Upper lobe of left lung (tissue), 6 donors: ENCODE data around the gene SYMPK. TPM values are rescaled to one million over a fixed set of nuclear protein-coding genes. Genes with fewer than 3 reads are reported as not detected.

Experiments used
- ATAC-seq, 2 donors: fragments of 200-7000 bp; cut with Tn5 transposase; one replicate each; pipeline ENCODE4 v1.9.1; 2022; ENCODE audit warnings: mild to moderate bottlenecking in 2 of 2, moderate library complexity in 2 of 2; ENCODE audit not compliant: low FRiP score in 2 of 2
- DNase-seq, 2 donors: peaks; one replicate each; pipeline ENCODE4 v3.0.0-alpha.2; 2019 to 2020
- H3K27ac ChIP-seq, 4 donors: fragments of 200-600 bp; sonication (generic); one replicate each; pipeline ENCODE4 v1.5.1; 2016 to 2019
- H3K27me3 ChIP-seq, 4 donors: fragments of 200-600 bp; sonication (generic); one replicate each; pipeline ENCODE4 v1.5.1; 2017 to 2019
- H3K36me3 ChIP-seq, 4 donors: fragments of 200-600 bp; sonication (generic); one replicate each; pipeline ENCODE4 v1.5.1; 2016 to 2019
- H3K4me1 ChIP-seq, 4 donors: fragments of 200-600 bp; sonication (generic); one replicate each; pipeline ENCODE4 v1.5.1; 2018 to 2019
- H3K4me3 ChIP-seq, 4 donors: fragments of 200-600 bp; sonication (generic); one replicate each; pipeline ENCODE4 v1.5.1; 2017 to 2019; ENCODE audit warnings: mild to moderate bottlenecking in 2 of 4, moderate library complexity in 1 of 4
- H3K9me3 ChIP-seq, 4 donors: fragments of 200-600 bp; sonication (generic); one replicate each; pipeline ENCODE4 v1.5.1; 2018 to 2019
- EP300 ChIP-seq, 4 donors: sonication (generic); formaldehyde crosslinking; IDR thresholded peaks; one replicate each; pipeline ENCODE4 v1.5.1; 2017; ENCODE audit warnings: antibody characterized with exemption in 4 of 4, control low read depth in 2 of 4
- POLR2A ChIP-seq, 4 donors: fragments of 450-650 bp; IDR thresholded peaks; one replicate each; pipeline ENCODE4 v1.5.1; 2016 to 2017; ENCODE audit warnings: antibody characterized with exemption in 4 of 4, mild to moderate bottlenecking in 2 of 4
- POLR2AphosphoS5 ChIP-seq, 2 donors: sonication (generic); formaldehyde crosslinking; IDR thresholded peaks; one replicate each; pipeline ENCODE4 v1.5.1; 2017; ENCODE audit warnings: antibody characterized with exemption in 2 of 2
- WGBS, 2 donors: methylation state at CpG; one replicate each; pipeline ENCODE4 v1.1.5; 2017 to 2018; 5-methylcytosine and 5-hydroxymethylcytosine counted together
- total RNA-seq, 6 donors: library from RNA; depleted of rRNA in 4 of 6; stranded (reverse); fragments of >200 nt in 4 of 6; gene quantifications; one replicate each; pipeline versions ENCODE4 v1.1.0 to v1.2.1, GENCODE V29; 2016 to 2021
- TF ChIP-seq, protein P1 (sequence below), 6 experiments: fragments of 450-650 bp in 4 of 6; fragments of 200-600 bp in 2 of 6; sonication (generic) in 2 of 6; IDR thresholded peaks; one replicate each; pipeline ENCODE4 v1.5.1; 2016 to 2019; ENCODE audit warnings: antibody characterized with exemption in 6 of 6
- donor health status: DM: no; HTN: no; CAD: no; lungs with moderate emphysema.
- donor health status: DM: no; HTN: yes; CAD: no; lungs with severe emphysema.

SYMPK gene
- total RNA-seq, 6 donors from 2014 or later, result 35.0 to 345 (median 76.0) TPM

DNA sequence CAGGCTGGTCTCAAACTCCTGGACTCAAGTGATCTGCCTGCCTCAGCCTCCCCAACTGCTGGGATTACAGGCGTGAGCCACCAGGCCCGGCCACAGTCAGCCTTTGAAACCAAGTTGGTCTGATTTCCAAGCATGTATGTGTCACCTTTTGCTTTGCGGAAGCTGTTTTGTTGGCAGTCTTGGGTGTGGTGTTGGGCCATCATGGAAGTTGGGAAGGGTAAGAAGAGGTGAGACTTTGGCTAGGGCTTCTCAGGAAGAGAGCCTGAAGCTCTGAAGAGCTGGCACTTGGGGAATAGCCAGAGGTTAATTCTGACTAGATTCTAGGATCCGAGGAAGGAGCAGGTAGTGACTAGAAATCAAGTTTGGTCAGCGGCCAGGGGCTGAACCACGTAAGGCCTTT, 50.6 kb downstream of the SYMPK start:
- no peak for TF ChIP-seq POLR2AphosphoS5 (IDR thresholded peaks at IDR 0.05)
- TF ChIP-seq EP300 (IDR thresholded peaks at IDR 0.05), result no peak
- TF ChIP-seq, protein P1, sequence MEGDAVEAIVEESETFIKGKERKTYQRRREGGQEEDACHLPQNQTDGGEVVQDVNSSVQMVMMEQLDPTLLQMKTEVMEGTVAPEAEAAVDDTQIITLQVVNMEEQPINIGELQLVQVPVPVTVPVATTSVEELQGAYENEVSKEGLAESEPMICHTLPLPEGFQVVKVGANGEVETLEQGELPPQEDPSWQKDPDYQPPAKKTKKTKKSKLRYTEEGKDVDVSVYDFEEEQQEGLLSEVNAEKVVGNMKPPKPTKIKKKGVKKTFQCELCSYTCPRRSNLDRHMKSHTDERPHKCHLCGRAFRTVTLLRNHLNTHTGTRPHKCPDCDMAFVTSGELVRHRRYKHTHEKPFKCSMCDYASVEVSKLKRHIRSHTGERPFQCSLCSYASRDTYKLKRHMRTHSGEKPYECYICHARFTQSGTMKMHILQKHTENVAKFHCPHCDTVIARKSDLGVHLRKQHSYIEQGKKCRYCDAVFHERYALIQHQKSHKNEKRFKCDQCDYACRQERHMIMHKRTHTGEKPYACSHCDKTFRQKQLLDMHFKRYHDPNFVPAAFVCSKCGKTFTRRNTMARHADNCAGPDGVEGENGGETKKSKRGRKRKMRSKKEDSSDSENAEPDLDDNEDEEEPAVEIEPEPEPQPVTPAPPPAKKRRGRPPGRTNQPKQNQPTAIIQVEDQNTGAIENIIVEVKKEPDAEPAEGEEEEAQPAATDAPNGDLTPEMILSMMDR (IDR thresholded peaks at IDR 0.05), result no peak
- Histone ChIP-seq H3K4me3 (no peak overlapping the region), H3K4me1 (peaks cover 5 to 13% (median 7%) of the 10 kb centered on the region in 4 donors), H3K27me3 (no peaks in the 10 kb centered on the region), H3K9me3 (no peaks in the 10 kb centered on the region), H3K36me3 (peaks cover 0 to 2% (median 0%) of the 10 kb centered on the region in 4 donors), H3K27ac (no peak overlapping the region)
- 87 to 92% methylated on average over 6 of the region's 6 CpGs for WGBS, 2 donors
- DNase-seq (no peak), ATAC-seq (no peak)

DNA sequence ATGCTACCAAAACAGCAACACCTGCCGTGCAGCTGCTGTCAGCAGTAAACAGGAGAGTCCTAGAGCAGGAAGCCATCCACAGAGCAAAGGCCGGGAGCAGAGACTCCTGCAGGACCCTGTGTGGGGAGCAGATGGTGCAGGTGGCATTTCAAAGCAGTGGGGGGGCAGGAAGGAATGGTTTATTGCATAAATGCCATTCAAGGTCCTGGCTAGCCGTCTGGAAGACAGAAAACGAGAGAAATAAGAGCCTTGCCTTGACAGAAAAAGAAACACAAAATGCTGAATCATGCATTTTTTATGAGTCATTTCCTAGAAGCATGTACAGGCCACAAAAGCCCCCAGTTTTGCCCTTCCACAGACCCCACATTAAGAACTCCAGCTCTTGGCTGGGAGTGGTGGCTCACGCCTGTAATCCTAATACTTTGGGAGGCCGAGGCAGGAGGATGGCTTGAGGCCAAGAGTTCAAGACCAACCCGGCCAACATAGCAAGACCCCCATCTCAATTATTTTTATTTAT, 53.2 kb downstream of the SYMPK start:
- TF ChIP-seq POLR2AphosphoS5 (IDR thresholded peaks at IDR 0.05) (no peak), EP300 (IDR thresholded peaks at IDR 0.05) (no peak), POLR2A (IDR thresholded peaks at IDR 0.05) (no peak)
- TF ChIP-seq, protein P1 (IDR thresholded peaks at IDR 0.05), result no peak
- peaks cover 0 to 2% (median 0%) of the 10 kb centered on the region in 4 donors for H3K36me3 ChIP-seq
- no peak overlapping the region for H3K4me3 ChIP-seq
- no peaks in the 10 kb centered on the region for H3K9me3 ChIP-seq
- WGBS, 2 donors, result 43 to 49% methylated on average over 7 of the region's 7 CpGs
- no peaks in the 10 kb centered on the region for H3K27me3 ChIP-seq
- DNase-seq (no peak), ATAC-seq (no peak)
- peaks cover 0 to 6% (median 5%) of the 10 kb centered on the region in 4 donors for H3K4me1 ChIP-seq
- H3K27ac ChIP-seq, result no peak overlapping the region

DNA sequence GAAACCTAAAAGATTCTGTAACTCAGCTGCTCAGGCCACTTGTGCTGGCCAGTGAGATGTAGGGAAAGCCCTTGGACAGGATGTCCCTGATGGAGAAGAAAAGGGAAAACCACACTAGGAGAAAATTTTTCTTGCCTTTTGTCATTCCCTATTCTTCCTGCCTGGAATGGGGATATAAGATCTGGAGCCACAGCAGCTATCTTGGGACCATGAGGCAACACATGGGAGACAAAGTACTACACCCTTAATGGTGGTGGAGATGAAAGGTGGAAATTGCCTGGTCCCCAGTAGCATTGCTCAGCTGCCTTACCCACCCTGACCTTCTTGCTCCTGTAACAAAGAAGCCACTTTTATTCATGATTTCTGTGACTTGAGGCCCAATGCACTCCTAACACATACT, 57.2 kb downstream of the SYMPK start:
- Histone ChIP-seq H3K9me3 (no peaks in the 10 kb centered on the region), H3K27me3 (no peaks in the 10 kb centered on the region), H3K27ac (no peak overlapping the region), H3K36me3 (no peaks in the 10 kb centered on the region), H3K4me1 (peaks cover 0 to 6% (median 5%) of the 10 kb centered on the region in 4 donors), H3K4me3 (no peak overlapping the region)
- no peak for DNase-seq
- no peak for ATAC-seq
- no peak for TF ChIP-seq POLR2AphosphoS5 (IDR thresholded peaks at IDR 0.05)
- TF ChIP-seq, protein P1 (IDR thresholded peaks at IDR 0.05), result no peak
- no peak for TF ChIP-seq EP300 (IDR thresholded peaks at IDR 0.05)
- TF ChIP-seq POLR2A (IDR thresholded peaks at IDR 0.05), result no peak

DNA sequence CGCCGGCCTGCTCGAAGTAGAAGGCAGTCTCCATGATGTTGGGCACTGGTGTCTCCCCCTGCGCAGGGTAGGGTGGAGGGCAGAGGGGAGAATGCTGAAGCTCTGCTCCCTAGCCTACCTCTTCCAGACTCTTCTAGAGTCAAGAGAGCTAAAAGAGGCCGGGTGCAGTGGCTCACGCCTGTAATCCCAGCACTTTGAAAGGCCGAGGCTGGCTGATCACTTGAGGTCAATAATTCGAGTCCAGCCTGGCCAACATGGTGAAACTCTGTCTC, 58.1 kb downstream of the SYMPK start:
- DNase-seq (no peak), ATAC-seq (peak in 1 of 2 donors; percentile 37)
- no peak for TF ChIP-seq POLR2AphosphoS5 (IDR thresholded peaks at IDR 0.05)
- TF ChIP-seq POLR2A (IDR thresholded peaks at IDR 0.05), result no peak
- no peak for TF ChIP-seq EP300 (IDR thresholded peaks at IDR 0.05)
- TF ChIP-seq, protein P1 (IDR thresholded peaks at IDR 0.05), result no peak
- Histone ChIP-seq H3K4me1 (peaks cover 0 to 5% (median 3%) of the 10 kb centered on the region in 4 donors), H3K9me3 (no peaks in the 10 kb centered on the region), H3K4me3 (no peak overlapping the region), H3K27me3 (no peaks in the 10 kb centered on the region), H3K27ac (no peak overlapping the region), H3K36me3 (no peaks in the 10 kb centered on the region)
- WGBS, 2 donors, result 89 to 94% methylated on average over 8 of the region's 8 CpGs

DNA sequence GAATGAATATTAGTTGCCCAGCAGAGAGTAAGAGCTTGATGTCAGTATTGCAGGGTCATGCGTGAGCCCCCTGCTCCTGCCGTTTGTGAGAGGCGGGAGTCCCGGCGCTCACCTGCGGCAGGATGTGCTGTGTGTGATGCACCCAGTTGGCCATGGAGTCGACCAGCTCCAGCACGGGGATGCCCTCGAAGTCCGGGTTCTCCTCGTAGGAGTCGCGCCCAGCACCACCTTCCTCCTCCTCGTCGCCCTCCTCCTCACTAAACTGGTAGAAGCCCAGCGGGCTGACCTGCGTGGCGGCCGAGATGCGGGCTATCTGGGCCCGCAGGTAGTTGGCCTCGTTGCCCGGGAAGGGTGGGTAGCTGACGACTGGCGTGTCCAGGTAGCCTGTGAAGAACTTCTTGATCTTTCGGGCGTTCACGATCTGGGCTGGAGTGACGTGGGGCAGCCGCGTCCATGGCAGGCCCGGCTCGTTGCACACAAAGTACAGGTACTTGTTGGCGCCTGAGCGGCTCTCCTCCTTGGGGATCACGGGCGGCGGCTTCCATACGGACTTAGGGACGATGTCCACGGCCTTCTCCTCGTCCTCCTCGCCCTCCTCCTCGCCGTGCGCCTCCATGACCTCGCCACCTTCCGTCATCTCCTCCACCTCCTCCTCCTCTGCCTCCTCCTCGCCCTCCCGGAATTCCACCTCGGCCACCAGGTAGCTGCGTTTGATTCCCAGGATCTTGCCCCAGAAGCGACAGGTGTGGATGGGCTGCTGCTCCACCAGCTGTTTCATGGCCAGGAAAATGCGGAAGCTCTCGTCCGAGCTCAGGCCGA, 58.6 kb downstream of the SYMPK start:
- H3K27ac ChIP-seq, result no peak overlapping the region
- 83 to 86% methylated on average over 51 to 52 of the region's 57 CpGs for WGBS, 2 donors
- peaks cover 0 to 4% (median 2%) of the 10 kb centered on the region in 4 donors for H3K4me1 ChIP-seq
- ATAC-seq (no peak), DNase-seq (no peak)
- no peak overlapping the region for H3K4me3 ChIP-seq
- no peaks in the 10 kb centered on the region for H3K36me3 ChIP-seq
- no peaks in the 10 kb centered on the region for H3K9me3 ChIP-seq
- TF ChIP-seq EP300 (IDR thresholded peaks at IDR 0.05) (no peak), POLR2AphosphoS5 (IDR thresholded peaks at IDR 0.05) (no peak), POLR2A (IDR thresholded peaks at IDR 0.05) (no peak)
- TF ChIP-seq, protein P1 (IDR thresholded peaks at IDR 0.05), result no peak
- H3K27me3 ChIP-seq, result no peaks in the 10 kb centered on the region
